ENCODE measurements around the gene ANKRD26. TPM values are rescaled to one million over a fixed set of nuclear protein-coding genes. Genes with fewer than 3 reads are reported as not detected.

ANKRD26 gene
- total RNA-seq (2014; rRNA removed; shearing (Covaris generic); ENCODE audit: low replicate concordance) = 13.2 and 16.3 TPM in 2 replicates

DNA sequence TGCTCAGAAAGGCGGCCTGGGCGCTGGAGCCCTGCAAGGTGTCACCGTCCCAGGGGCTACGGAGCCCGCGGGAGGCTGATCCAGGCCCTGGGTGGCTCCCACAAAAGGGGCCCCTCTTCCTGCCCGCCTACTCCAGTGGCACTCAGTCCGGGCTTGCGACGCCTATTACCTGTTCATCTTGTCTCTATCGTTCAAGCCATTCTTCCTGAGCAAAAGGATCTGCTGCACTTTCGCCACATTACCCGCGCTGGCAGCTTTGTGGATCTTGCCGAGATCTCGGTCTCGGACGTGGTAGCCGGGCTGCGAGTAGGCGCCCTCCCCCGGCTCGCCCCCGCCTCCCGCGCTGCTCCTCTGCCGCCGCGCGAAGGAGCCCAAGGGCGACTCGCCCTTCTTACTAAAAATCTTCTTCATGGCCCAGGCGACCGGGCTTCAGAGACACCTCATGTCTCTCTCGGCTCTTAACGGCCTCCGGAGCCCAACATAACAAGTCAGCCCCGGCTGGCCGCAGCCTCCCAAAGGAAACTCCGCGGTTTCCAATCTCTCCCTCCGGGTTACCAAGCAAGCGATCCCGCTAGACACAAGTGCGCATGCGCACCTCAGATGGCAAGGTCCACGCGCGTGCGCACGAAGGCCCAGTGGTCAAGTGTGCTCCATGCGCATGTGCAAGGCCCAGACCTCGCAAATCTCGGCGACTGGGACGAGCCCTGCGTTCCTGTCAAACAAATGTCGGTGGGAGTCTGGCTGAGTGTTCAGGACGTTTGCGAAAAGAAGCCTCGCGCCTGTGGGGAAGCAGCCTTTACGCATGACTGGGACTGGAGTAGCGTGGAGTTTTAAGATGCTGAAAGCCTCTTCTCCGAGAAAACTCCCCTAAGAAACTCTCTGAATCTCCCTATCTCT lies at the start of gene ANKRD26:
Gene ANKRD26 (minus strand): TSS at position 579 of the 897 bp plus-strand sequence. CDS start 168 bp downstream, at position 411.
- Histone ChIP-seq H3K9me2 (replicated peaks; ENCODE audit: insufficient read depth, low read length) (no peaks in the 10 kb centered on the region), H4K20me1 (ENCODE audit: insufficient read depth, low read depth, low read length) (no peaks in the 10 kb centered on the region), H3K27ac (ENCODE audit: low read length) (peak within 1 kb of the TSS; percentile 61), H3K36me3 (ENCODE audit: insufficient read depth, low read length) (peaks cover 2% of the 10 kb centered on the region; the same call in 1 of the 2 replicates), H3K79me2 (ENCODE audit: low read length) (peaks cover 35% of the 10 kb centered on the region), H3K27me3 (ENCODE audit: low read length) (no peaks in the 10 kb centered on the region), H3K9ac (ENCODE audit: low read length) (peak within 1 kb of the TSS; percentile 86), H3K4me1 (ENCODE audit: low read length) (peaks cover 29% of the 10 kb centered on the region), H3K9me3 (ENCODE audit: low read length) (no peaks in the 10 kb centered on the region), H3K4me3 (ENCODE audit: low read length) (peak within 1 kb of the TSS; percentile 75), H2AFZ (ENCODE audit: low read length) (peak within 1 kb of the TSS; percentile 89), H3K4me2 (ENCODE audit: low read depth, low read length, poor library complexity, severe bottlenecking) (peak within 1 kb of the TSS; percentile 94)
- DNase-seq = peak; percentile 99

GRCh38 chr10:27147701-27148100 lies 47.4 kb upstream of the ANKRD26 start:
- Histone ChIP-seq H3K36me3 (ENCODE audit: insufficient read depth, low read length) (peaks cover 64% of the 10 kb centered on the region), H3K27me3 (ENCODE audit: low read length) (no peaks in the 10 kb centered on the region), H3K9ac (ENCODE audit: low read length) (no peak overlapping the region), H3K4me1 (ENCODE audit: low read length) (peaks cover 9% of the 10 kb centered on the region), H3K9me2 (replicated peaks; ENCODE audit: insufficient read depth, low read length) (no peaks in the 10 kb centered on the region), H3K79me2 (ENCODE audit: low read length) (peaks cover 89% of the 10 kb centered on the region), H3K4me2 (ENCODE audit: low read depth, low read length, poor library complexity, severe bottlenecking) (no peak overlapping the region), H2AFZ (ENCODE audit: low read length) (no peak overlapping the region), H3K4me3 (ENCODE audit: low read length) (no peak overlapping the region), H4K20me1 (ENCODE audit: insufficient read depth, low read depth, low read length) (peaks cover 33% of the 10 kb centered on the region), H3K27ac (ENCODE audit: low read length) (no peak overlapping the region), H3K9me3 (ENCODE audit: low read length) (no peaks in the 10 kb centered on the region)
- DNase-seq = no peak

DNA sequence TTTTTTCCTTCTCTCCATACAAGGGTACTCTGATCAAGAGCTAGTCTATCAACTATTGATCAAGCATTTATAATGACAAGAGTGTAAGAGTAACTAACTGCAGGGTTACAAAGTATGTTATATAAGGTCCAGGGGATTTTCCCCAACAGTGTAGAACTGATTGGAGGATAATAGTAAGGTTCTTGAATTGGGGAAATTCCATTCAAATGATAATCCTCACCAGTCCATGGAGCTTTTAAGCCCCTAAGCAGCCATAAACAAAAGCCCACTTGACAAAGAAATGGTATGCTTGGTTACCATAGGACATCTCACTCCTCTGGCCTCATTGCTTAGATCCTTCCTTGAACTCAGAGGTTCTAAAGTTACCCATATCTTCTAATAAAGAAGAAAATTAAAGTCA lies 45.6 kb upstream of the ANKRD26 start:
- H3K9me3 ChIP-seq (ENCODE audit: low read length) = no peaks in the 10 kb centered on the region
- no peak overlapping the region for H3K4me3 ChIP-seq (ENCODE audit: low read length)
- H3K27ac ChIP-seq (ENCODE audit: low read length) = no peak overlapping the region
- no peak overlapping the region for H3K4me2 ChIP-seq (ENCODE audit: low read depth, low read length, poor library complexity, severe bottlenecking)
- no peak overlapping the region for H2AFZ ChIP-seq (ENCODE audit: low read length)
- no peak overlapping the region for H3K9ac ChIP-seq (ENCODE audit: low read length)
- peaks cover 63% of the 10 kb centered on the region for H3K36me3 ChIP-seq (ENCODE audit: insufficient read depth, low read length)
- no peaks in the 10 kb centered on the region for H3K9me2 ChIP-seq (replicated peaks; ENCODE audit: insufficient read depth, low read length)
- no peaks in the 10 kb centered on the region; the same call in 1 of the 2 replicates for H3K4me1 ChIP-seq (ENCODE audit: low read length)
- DNase-seq = no peak
- no peaks in the 10 kb centered on the region for H3K27me3 ChIP-seq (ENCODE audit: low read length)
- peaks cover 78% of the 10 kb centered on the region for H3K79me2 ChIP-seq (ENCODE audit: low read length)
- H4K20me1 ChIP-seq (ENCODE audit: insufficient read depth, low read depth, low read length) = peaks cover 20% of the 10 kb centered on the region

DNA sequence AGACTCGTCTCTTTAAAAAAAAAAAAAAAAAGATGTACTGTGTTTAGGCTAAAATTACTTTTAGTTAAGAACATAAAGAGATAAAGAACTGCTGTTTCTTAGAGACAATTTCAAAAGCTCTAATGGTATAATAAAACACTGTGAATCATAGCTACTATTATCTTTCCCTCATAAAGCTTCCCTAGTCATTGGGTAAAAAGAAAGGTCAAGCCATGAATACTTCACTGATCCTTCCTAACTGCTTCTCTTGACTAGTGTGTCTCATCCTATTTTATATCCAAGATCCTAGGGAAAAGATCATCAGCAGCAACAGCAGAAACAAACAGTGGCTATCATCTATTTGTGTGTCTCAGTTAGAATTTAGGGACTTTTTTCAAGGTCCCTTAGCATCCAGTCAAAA lies 43.4 kb upstream of the ANKRD26 start:
- DNase-seq = no peak
- Histone ChIP-seq H3K4me3 (ENCODE audit: low read length) (no peak overlapping the region), H3K9ac (ENCODE audit: low read length) (no peak overlapping the region), H3K36me3 (ENCODE audit: insufficient read depth, low read length) (peaks cover 55% of the 10 kb centered on the region), H3K4me2 (ENCODE audit: low read depth, low read length, poor library complexity, severe bottlenecking) (no peak overlapping the region), H3K9me3 (ENCODE audit: low read length) (no peaks in the 10 kb centered on the region), H3K27ac (ENCODE audit: low read length) (no peak overlapping the region), H3K4me1 (ENCODE audit: low read length) (peaks cover 10% of the 10 kb centered on the region), H3K27me3 (ENCODE audit: low read length) (no peaks in the 10 kb centered on the region), H2AFZ (ENCODE audit: low read length) (no peak overlapping the region), H3K79me2 (ENCODE audit: low read length) (peaks cover 60% of the 10 kb centered on the region), H4K20me1 (ENCODE audit: insufficient read depth, low read depth, low read length) (peaks cover 7% of the 10 kb centered on the region; the same call in 1 of the 2 replicates), H3K9me2 (replicated peaks; ENCODE audit: insufficient read depth, low read length) (no peaks in the 10 kb centered on the region)

GRCh38 chr10:27138277-27138676 lies 38.0 kb upstream of the ANKRD26 start:
- Histone ChIP-seq H3K4me3 (ENCODE audit: low read length) (no peak overlapping the region), H3K9me2 (replicated peaks; ENCODE audit: insufficient read depth, low read length) (no peaks in the 10 kb centered on the region), H3K4me2 (ENCODE audit: low read depth, low read length, poor library complexity, severe bottlenecking) (peak overlapping the region; percentile 48), H3K27ac (ENCODE audit: low read length) (peak overlapping the region; percentile 50), H3K9ac (ENCODE audit: low read length) (no peak overlapping the region), H3K4me1 (ENCODE audit: low read length) (peaks cover 21% of the 10 kb centered on the region), H2AFZ (ENCODE audit: low read length) (no peak overlapping the region), H3K79me2 (ENCODE audit: low read length) (peaks cover 45% of the 10 kb centered on the region), H3K36me3 (ENCODE audit: insufficient read depth, low read length) (peaks cover 47% of the 10 kb centered on the region; the same call in 1 of the 2 replicates), H3K9me3 (ENCODE audit: low read length) (no peaks in the 10 kb centered on the region), H3K27me3 (ENCODE audit: low read length) (no peaks in the 10 kb centered on the region), H4K20me1 (ENCODE audit: insufficient read depth, low read depth, low read length) (no peaks in the 10 kb centered on the region)
- peak; percentile 50 for DNase-seq

DNA sequence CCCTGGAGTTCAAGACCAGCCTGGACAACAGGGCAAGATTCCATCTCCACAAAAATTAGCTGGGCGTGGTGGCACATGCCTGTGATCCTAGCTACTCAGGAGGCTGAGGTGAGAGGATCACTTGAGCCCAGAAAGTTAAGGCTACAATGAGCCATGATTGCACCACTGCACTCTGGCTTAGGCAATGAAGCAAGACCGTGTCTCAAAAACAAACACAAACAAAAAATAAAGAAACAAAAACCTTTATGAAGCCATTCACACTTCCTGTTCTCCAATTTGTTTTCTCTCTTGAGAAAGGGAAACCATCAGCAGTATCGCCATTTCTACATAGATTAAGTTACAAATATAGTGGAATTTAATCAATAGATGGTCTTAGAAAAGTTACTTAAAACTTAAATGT lies 34.1 kb upstream of the ANKRD26 start:
- H3K9me2 ChIP-seq (replicated peaks; ENCODE audit: insufficient read depth, low read length) = no peaks in the 10 kb centered on the region

GRCh38 chr10:27108165-27108564 lies 7.9 kb upstream of the ANKRD26 start:
- Histone ChIP-seq H3K4me1 (ENCODE audit: low read length) (no peaks in the 10 kb centered on the region; the same call in 1 of the 2 replicates), H3K27me3 (ENCODE audit: low read length) (no peaks in the 10 kb centered on the region), H3K4me2 (ENCODE audit: low read depth, low read length, poor library complexity, severe bottlenecking) (no peak overlapping the region), H3K9me2 (replicated peaks; ENCODE audit: insufficient read depth, low read length) (no peaks in the 10 kb centered on the region), H4K20me1 (ENCODE audit: insufficient read depth, low read depth, low read length) (no peaks in the 10 kb centered on the region), H3K9me3 (ENCODE audit: low read length) (no peaks in the 10 kb centered on the region), H3K79me2 (ENCODE audit: low read length) (no peaks in the 10 kb centered on the region), H3K27ac (ENCODE audit: low read length) (no peak overlapping the region), H3K9ac (ENCODE audit: low read length) (no peak overlapping the region), H2AFZ (ENCODE audit: low read length) (no peak overlapping the region), H3K36me3 (ENCODE audit: insufficient read depth, low read length) (peaks cover 31% of the 10 kb centered on the region), H3K4me3 (ENCODE audit: low read length) (no peak overlapping the region)
- DNase-seq = no peak

More for the DNA sequence above, 34.1 kb upstream of the ANKRD26 start:
- no peak overlapping the region for H2AFZ ChIP-seq (ENCODE audit: low read length)
- H4K20me1 ChIP-seq (ENCODE audit: insufficient read depth, low read depth, low read length) = no peaks in the 10 kb centered on the region
- H3K79me2 ChIP-seq (ENCODE audit: low read length) = peaks cover 53% of the 10 kb centered on the region
- H3K4me2 ChIP-seq (ENCODE audit: low read depth, low read length, poor library complexity, severe bottlenecking) = no peak overlapping the region
- H3K4me1 ChIP-seq (ENCODE audit: low read length) = peaks cover 17% of the 10 kb centered on the region
- no peak overlapping the region for H3K27ac ChIP-seq (ENCODE audit: low read length)
- no peaks in the 10 kb centered on the region for H3K27me3 ChIP-seq (ENCODE audit: low read length)
- H3K9ac ChIP-seq (ENCODE audit: low read length) = no peak overlapping the region
- no peak for DNase-seq
- H3K36me3 ChIP-seq (ENCODE audit: insufficient read depth, low read length) = peaks cover 66% of the 10 kb centered on the region; the same call in 1 of the 2 replicates
- H3K9me3 ChIP-seq (ENCODE audit: low read length) = no peaks in the 10 kb centered on the region
- no peak overlapping the region for H3K4me3 ChIP-seq (ENCODE audit: low read length)

DNA sequence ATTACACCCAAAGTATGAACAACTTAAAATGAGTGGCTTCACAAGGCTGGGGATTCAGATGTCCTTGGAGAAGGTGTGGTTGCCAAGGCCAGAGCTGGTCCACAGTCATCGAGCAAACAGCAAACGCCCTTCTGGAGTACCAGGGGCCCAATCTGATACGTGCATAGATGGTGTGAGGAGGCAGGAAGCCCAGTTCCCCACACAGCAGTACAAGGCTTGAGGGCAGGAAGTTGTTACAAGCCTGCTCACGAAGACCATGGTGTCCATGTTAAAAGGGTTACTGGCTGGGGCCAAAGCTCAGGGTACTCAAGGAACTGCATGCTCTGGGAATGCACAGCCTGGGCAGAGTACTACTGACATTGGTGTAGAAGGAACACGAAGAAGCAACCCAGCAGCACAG lies 4.6 kb upstream of the ANKRD26 start:
- H3K9ac ChIP-seq (ENCODE audit: low read length) = no peak overlapping the region
- H3K79me2 ChIP-seq (ENCODE audit: low read length) = peaks cover 2% of the 10 kb centered on the region
- H3K9me2 ChIP-seq (replicated peaks; ENCODE audit: insufficient read depth, low read length) = no peaks in the 10 kb centered on the region
- no peak overlapping the region for H2AFZ ChIP-seq (ENCODE audit: low read length)
- DNase-seq = no peak
- H3K4me3 ChIP-seq (ENCODE audit: low read length) = no peak overlapping the region
- H3K9me3 ChIP-seq (ENCODE audit: low read length) = no peaks in the 10 kb centered on the region
- H3K36me3 ChIP-seq (ENCODE audit: insufficient read depth, low read length) = peaks cover 10% of the 10 kb centered on the region; the same call in 1 of the 2 replicates
- no peak overlapping the region for H3K27ac ChIP-seq (ENCODE audit: low read length)
- H3K27me3 ChIP-seq (ENCODE audit: low read length) = no peaks in the 10 kb centered on the region
- H3K4me1 ChIP-seq (ENCODE audit: low read length) = peaks cover 9% of the 10 kb centered on the region
- H4K20me1 ChIP-seq (ENCODE audit: insufficient read depth, low read depth, low read length) = no peaks in the 10 kb centered on the region
- H3K4me2 ChIP-seq (ENCODE audit: low read depth, low read length, poor library complexity, severe bottlenecking) = no peak overlapping the region
